ENCODE data around the gene ALOX5. TPM values are rescaled to one million over a fixed set of nuclear protein-coding genes. Genes with fewer than 3 reads are reported as not detected.

Gene ALOX5
- total RNA-seq, 1 donor from 2014 or later, result not detected

DNA sequence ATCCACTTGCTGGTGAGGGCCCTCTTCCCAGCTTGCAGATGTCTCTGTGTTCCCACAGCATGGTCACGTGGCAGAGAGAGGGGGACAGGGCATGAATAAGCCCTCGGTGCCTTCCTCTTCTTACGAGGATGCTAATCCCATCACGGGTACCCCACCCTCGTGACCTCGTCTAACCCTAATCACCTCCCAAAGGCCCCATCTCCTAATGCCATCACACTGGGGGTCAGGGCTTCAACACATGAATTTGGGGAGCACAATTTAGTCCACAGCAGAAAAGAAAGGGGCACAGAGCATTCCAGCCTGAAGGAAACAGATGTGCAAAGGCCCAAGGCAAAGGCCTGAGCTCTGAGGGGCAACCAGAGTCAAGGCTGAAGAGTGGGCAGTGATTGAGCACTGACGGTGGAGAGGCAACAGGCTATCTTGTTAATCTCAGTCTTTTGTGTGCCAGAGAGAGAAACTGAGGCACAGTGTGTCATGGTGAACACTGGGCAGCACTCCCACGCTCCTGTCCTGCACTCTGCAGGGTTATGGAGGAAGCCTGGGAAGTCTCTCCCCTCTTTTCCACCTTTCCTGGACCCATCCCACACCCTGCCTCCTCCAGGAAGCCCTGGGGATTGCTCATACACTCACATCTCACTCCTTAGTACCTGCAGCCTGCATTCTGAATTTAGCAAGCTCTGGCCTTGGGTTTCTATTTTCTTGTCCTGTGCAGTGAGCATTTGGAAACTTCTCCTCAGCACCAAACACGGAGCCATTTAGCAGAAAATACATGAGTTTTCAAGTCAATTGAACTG lies 49.0 kb downstream of the ALOX5 start:
- DNase-seq (ENCODE audit: low spot score), result no peak
- Mint-ChIP-seq H3K36me3 (ENCODE audit: low read depth) (no peaks in the 10 kb centered on the region), H3K27me3 (ENCODE audit: low read depth) (peaks cover 4% of the 10 kb centered on the region)

DNA sequence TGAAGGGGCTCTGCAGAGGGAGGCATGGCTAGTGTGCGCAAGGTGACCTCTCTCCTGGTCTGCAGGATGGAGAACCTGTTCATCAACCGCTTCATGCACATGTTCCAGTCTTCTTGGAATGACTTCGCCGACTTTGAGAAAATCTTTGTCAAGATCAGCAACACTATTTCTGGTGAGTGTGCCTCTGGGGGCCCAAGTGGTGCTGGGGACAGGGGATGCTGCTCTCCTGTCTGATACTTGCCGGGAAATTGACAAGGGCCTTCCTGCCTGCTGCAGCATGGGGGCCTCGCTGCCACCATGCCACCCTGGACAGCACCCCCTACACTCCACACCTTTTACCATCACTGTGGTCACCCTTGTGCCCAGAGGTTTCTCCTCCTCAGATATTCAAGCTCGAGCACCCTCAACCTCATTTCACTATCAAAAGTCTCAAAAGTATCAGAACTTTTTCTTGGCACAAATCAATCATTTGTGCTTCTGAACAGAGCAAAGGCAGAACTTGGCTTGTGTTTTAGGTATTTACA lies 50.0 kb downstream of the ALOX5 start:
- Mint-ChIP-seq H3K4me1 (ENCODE audit: low read depth) (peaks cover 13% of the 10 kb centered on the region), H3K27me3 (ENCODE audit: low read depth) (peaks cover 13% of the 10 kb centered on the region), H3K9me3 (ENCODE audit: low read depth) (no peaks in the 10 kb centered on the region), H3K27ac (ENCODE audit: unreplicated experiment) (no peak overlapping the region), H3K4me3 (ENCODE audit: unreplicated experiment) (no peak overlapping the region), H3K36me3 (ENCODE audit: low read depth) (no peaks in the 10 kb centered on the region)
- DNase-seq (ENCODE audit: low spot score), result no peak
- TF ChIP-seq, protein P1, sequence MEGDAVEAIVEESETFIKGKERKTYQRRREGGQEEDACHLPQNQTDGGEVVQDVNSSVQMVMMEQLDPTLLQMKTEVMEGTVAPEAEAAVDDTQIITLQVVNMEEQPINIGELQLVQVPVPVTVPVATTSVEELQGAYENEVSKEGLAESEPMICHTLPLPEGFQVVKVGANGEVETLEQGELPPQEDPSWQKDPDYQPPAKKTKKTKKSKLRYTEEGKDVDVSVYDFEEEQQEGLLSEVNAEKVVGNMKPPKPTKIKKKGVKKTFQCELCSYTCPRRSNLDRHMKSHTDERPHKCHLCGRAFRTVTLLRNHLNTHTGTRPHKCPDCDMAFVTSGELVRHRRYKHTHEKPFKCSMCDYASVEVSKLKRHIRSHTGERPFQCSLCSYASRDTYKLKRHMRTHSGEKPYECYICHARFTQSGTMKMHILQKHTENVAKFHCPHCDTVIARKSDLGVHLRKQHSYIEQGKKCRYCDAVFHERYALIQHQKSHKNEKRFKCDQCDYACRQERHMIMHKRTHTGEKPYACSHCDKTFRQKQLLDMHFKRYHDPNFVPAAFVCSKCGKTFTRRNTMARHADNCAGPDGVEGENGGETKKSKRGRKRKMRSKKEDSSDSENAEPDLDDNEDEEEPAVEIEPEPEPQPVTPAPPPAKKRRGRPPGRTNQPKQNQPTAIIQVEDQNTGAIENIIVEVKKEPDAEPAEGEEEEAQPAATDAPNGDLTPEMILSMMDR (IDR thresholded peaks at IDR 0.05), result no peak

More for the DNA sequence above, 49.0 kb downstream of the ALOX5 start:
- Mint-ChIP-seq H3K27ac (ENCODE audit: unreplicated experiment) (no peak overlapping the region), H3K4me1 (ENCODE audit: low read depth) (peaks cover 18% of the 10 kb centered on the region), H3K4me3 (ENCODE audit: unreplicated experiment) (no peak overlapping the region), H3K9me3 (ENCODE audit: low read depth) (no peaks in the 10 kb centered on the region)
- TF ChIP-seq, protein P1 (IDR thresholded peaks at IDR 0.05), result no peak

DNA sequence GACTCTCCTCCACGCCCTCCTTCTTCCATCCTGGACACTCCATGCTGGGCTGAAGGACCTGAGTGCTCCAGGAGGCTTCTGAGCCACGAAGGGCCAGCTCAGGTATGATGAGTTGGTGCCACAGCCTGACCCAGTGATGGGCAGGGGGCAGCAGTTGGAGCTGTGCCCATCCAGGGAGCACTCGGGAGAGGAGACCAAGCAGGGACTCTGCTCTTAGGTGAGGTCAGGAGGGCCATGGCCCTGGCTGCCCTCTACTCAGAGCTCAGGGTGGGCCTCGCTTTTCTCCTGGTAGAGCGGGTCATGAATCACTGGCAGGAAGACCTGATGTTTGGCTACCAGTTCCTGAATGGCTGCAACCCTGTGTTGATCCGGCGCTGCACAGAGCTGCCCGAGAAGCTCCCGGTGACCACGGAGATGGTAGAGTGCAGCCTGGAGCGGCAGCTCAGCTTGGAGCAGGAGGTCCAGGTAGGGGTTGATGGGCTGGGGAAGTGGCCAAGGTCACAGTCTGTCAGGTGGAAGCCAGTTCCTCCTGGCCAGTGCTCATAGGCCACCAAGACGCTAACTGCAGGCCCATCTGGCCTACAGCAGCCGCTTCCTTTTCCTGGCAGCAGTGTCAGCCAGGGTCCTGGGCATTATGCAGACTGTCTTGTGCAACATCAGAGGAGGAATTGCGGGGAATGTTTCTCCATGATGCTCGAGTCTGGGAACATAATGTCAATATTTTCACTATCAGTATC lies 50.8 kb downstream of the ALOX5 start:
- Mint-ChIP-seq H3K27me3 (ENCODE audit: low read depth) (peaks cover 14% of the 10 kb centered on the region), H3K9me3 (ENCODE audit: low read depth) (no peaks in the 10 kb centered on the region), H3K27ac (ENCODE audit: unreplicated experiment) (no peak overlapping the region), H3K36me3 (ENCODE audit: low read depth) (no peaks in the 10 kb centered on the region), H3K4me3 (ENCODE audit: unreplicated experiment) (no peak overlapping the region), H3K4me1 (ENCODE audit: low read depth) (peaks cover 5% of the 10 kb centered on the region)
- TF ChIP-seq, protein P1 (IDR thresholded peaks at IDR 0.05), result no peak
- DNase-seq (ENCODE audit: low spot score), result no peak

DNA sequence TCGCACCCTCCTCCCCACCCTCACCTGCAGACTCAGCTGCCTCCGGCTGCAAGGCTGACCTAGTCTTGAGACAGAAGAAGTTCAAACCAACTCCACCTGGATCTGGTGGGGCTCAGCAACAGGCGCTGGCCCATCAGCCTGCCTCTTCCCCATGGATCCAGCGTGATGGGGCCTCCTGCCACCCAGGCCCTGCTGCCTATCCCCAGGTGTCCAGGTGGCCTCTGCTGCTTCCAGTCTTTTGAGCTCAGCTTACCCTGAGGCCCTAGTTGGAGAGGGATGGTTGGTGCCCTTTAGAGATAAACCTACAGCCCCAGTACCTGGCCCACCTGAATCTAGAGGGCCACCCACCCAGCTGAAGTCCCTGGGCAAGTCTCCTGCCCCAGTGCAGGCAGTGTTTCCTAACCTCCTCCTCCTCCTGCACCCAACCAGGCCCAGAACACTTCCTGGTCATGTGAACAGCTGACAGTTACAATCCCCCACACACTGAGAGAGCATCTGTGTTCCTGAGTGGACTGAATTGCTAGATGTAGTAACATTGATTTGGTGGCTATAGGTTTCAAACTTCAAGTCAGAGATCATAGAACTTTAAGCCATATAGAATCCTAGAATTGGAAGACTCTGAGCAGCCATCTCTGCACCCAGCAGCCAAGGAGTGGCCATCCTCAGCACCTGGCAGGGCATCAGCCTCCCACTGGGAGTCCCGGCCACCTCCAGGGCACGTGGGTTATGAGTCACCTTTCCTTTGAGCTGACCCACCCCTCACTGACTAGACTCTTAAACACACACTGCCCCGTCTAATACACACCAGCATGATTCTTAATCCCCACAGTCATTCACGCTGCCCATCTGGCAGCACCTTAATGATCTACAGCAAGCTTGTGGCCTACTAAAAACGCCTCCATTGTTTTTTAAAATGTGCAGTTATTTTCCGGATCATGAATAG lies 51.9 kb downstream of the ALOX5 start:
- H3K27ac Mint-ChIP-seq (ENCODE audit: unreplicated experiment), result no peak overlapping the region
- peaks cover 14% of the 10 kb centered on the region for H3K27me3 Mint-ChIP-seq (ENCODE audit: low read depth)
- TF ChIP-seq, protein P1 (IDR thresholded peaks at IDR 0.05), result no peak
- no peaks in the 10 kb centered on the region for H3K4me1 Mint-ChIP-seq (ENCODE audit: low read depth)
- H3K36me3 Mint-ChIP-seq (ENCODE audit: low read depth), result no peaks in the 10 kb centered on the region
- no peaks in the 10 kb centered on the region for H3K9me3 Mint-ChIP-seq (ENCODE audit: low read depth)
- no peak overlapping the region for H3K4me3 Mint-ChIP-seq (ENCODE audit: unreplicated experiment)
- DNase-seq (ENCODE audit: low spot score), result no peak

Data from chondrocyte (in vitro differentiated cells).